Measurements from ENCODE around the gene TTC8.

GRCh38 chr14:88775532-88775931 is 48.9 kb upstream of the TTC8 start:
- no peak for TF ChIP-seq REST (IDR thresholded peaks at IDR 0.05; ENCODE audit: low read depth, low read length)
- TF ChIP-seq MAX (IDR thresholded peaks at IDR 0.05; ENCODE audit: low read depth) = no peak
- no peak for TF ChIP-seq RFX5 (IDR thresholded peaks at IDR 0.05; ENCODE audit: low read length)
- no peak for TF ChIP-seq CTCF (IDR thresholded peaks at IDR 0.05)
- TF ChIP-seq FOXM1 (IDR thresholded peaks at IDR 0.05; ENCODE audit: low read depth) = no peak
- no peak for TF ChIP-seq POLR2AphosphoS5 (IDR thresholded peaks at IDR 0.05; ENCODE audit: low read depth, low read length)
- TF ChIP-seq TCF12 (IDR thresholded peaks at IDR 0.05) = no peak
- TF ChIP-seq USF1 (IDR thresholded peaks at IDR 0.05; ENCODE audit: borderline replicate concordance, low read depth) = no peak
- TF ChIP-seq MXI1 (IDR thresholded peaks at IDR 0.05; ENCODE audit: low read depth, low read length) = no peak
- TF ChIP-seq EP300 (IDR thresholded peaks at IDR 0.05; ENCODE audit: borderline replicate concordance in 1 of 2, low read depth in 1 of 2, low read length in 1 of 2) = no peak
- TF ChIP-seq RCOR1 (IDR thresholded peaks at IDR 0.05; ENCODE audit: low read length) = no peak
- no peak for TF ChIP-seq GABPA (IDR thresholded peaks at IDR 0.05; ENCODE audit: low read depth)
- no peak for TF ChIP-seq IRF3 (IDR thresholded peaks at IDR 0.05; ENCODE audit: low read depth, low read length)

Data from SK-N-SH (cell line).